Body of pancreas (tissue), 4 donors: ENCODE results near the gene TMEM63C.

ENCODE experiments used
- CTCF ChIP-seq, 7 experiments: fragments of 450-650 bp in 4 of 7; fragments of 200-600 bp in 3 of 7; sonication (generic) in 3 of 7; IDR thresholded peaks; one replicate each; pipeline ENCODE4 v1.5.1; 2016 to 2019; ENCODE audit warnings: antibody characterized with exemption in 7 of 7
- POLR2A ChIP-seq, 3 donors: fragments of 450-650 bp; IDR thresholded peaks; one replicate each; pipeline ENCODE4 v1.6.1; 2016; ENCODE audit warnings: antibody characterized with exemption in 3 of 3, mild to moderate bottlenecking in 2 of 3

- TF ChIP-seq CTCF (IDR thresholded peaks at IDR 0.05): no peak
- TF ChIP-seq POLR2A (IDR thresholded peaks at IDR 0.05): no peak
These were observed 27.8 kb upstream of the TMEM63C start for GRCh38 chr14:77153802-77154201.
